ENCODE measurements around the gene PANX3. TPM values are rescaled to one million over a fixed set of nuclear protein-coding genes. Genes with fewer than 3 reads are reported as not detected.

PANX3 gene
- polyA plus RNA-seq, 1 of the 3 experiments (the other 2 are of a cell fraction) = not detected

Small RNA genes within 50 kb of the gene (small RNA-seq; reads per million reads assigned to genes)
- 0 reads per million in 7 experiments for gene RNA5SP352

Other genes starting within 250 kb of the PANX3 start
- gene OR8B2, start 226.9 kb upstream of the PANX3 start, polyA plus RNA-seq (2012; rRNA removed) = not detected in 2 replicates
- not detected in 2 replicates for gene OR8B3, start 212.4 kb upstream of the PANX3 start, polyA plus RNA-seq (2012; rRNA removed)
- not detected in 2 replicates for gene OR8B4, start 186.6 kb upstream of the PANX3 start, polyA plus RNA-seq (2012; rRNA removed)
- not detected in 2 replicates for gene OR8B8, start 165.7 kb upstream of the PANX3 start, polyA plus RNA-seq (2012; rRNA removed)
- gene OR8B12, start 67.8 kb upstream of the PANX3 start, polyA plus RNA-seq (2012; rRNA removed) = not detected in 2 replicates
- not detected in 2 replicates for gene OR8A1, start 41.4 kb upstream of the PANX3 start, polyA plus RNA-seq (2012; rRNA removed)
- gene TBRG1, start 11.4 kb downstream of the PANX3 start, polyA plus RNA-seq (2012; rRNA removed) = 22.0 and 29.0 TPM in 2 replicates
- gene SIAE, start 62.3 kb downstream of the PANX3 start, polyA plus RNA-seq (2012; rRNA removed) = 27.9 and 47.0 TPM in 2 replicates
- gene SPA17, start 62.5 kb downstream of the PANX3 start, polyA plus RNA-seq (2012; rRNA removed) = 7.7 and 11.7 TPM in 2 replicates
- gene NRGN, start 128.5 kb downstream of the PANX3 start, polyA plus RNA-seq (2012; rRNA removed) = 3.1 and 6.8 TPM in 2 replicates
- 0.06 TPM in 1 of 2 replicates, not detected in the other for gene VSIG2, start 140.8 kb downstream of the PANX3 start, polyA plus RNA-seq (2012; rRNA removed)
- gene ESAM, start 150.9 kb downstream of the PANX3 start, polyA plus RNA-seq (2012; rRNA removed) = 1.3 and 1.4 TPM in 2 replicates
- 6.4 and 8.5 TPM in 2 replicates for gene MSANTD2, start 189.0 kb downstream of the PANX3 start, polyA plus RNA-seq (2012; rRNA removed)

Data from SK-N-SH (cell line).